ENCODE data around the gene SYVN1.
"Not testable (repeated sequence)": the region's sequence is repeated elsewhere in the genome, so short reads cannot be mapped to it uniquely, and the experiment has no call there.

SYVN1 gene

DNA sequence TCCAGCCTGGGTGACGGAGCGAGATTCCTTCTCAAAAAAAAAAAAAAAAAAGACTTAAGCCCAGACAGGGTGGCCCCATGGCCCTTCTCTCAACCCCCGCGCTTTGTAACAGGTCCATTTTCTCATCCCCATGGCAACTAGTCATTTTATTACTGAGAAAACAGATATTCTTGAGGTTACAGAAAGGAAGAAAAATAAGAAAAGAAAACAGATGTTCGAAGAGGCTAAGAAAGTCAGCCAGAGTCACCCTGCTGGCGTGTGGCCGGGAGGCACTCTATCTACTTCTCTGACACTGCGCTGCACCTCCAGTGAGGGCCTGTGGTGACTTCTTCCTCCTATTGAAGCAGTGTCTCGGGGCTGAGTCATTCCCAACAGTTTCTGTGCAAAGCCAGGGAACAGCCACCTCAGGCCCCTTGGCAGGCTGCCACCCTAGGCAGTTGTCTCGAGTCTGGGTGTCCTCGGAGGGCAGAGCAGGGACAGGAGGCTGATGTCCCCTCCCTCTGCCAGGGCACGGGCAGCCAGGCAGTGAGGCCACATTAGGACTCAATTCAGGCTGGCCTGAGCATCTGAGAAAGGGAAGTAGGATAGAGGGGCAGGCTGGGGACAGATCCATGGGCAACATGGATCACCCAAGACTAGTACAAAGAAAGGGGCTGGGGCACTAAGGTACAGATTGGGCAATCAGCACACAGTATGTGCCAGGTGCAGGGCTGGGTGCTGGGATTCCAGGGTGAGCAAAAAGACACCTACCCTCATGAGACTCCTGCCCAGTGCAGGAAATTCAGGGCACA, 16.4 kb upstream of the SYVN1 start:
- FAIRE-seq, result no peak

DNA sequence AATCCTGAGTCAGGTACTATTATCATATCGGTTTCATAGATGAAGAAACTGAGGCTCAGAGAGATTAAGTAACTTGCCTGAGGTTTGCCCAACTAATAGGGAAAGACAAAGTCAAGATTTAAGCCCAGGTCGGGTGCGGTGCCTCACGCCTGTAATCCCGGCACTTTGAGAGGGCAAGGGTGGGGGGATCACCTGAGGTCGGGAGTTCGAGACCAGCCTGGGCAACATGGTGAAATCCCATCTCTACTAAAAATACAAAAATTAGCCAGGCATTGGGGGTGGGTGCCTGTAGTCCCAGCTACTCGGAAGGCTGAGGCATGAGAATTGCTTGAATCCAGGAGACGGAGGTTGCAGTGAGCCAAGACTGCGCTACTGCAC, 15.8 kb upstream of the SYVN1 start:
- FAIRE-seq, result not testable (repeated sequence)

DNA sequence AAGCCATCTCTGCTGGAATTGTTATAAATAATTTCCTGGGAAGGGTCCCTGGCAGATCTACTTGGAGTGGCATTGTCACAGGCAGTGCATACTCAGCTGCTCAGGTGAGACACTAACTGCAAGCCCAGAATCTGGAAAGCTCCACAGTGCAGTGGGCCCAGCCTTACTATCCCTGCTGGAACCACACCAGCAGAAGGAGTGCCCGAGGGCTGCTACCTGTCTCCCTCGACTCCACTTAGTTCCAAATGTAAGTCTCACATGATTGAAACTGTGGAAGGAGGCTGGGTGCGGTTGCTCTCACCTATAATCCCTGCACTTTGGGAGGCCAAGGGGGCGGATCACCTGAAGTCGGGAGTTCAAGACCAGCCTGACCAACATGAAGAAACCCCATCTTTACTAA, 14.3 kb upstream of the SYVN1 start:
- no peak for FAIRE-seq

DNA sequence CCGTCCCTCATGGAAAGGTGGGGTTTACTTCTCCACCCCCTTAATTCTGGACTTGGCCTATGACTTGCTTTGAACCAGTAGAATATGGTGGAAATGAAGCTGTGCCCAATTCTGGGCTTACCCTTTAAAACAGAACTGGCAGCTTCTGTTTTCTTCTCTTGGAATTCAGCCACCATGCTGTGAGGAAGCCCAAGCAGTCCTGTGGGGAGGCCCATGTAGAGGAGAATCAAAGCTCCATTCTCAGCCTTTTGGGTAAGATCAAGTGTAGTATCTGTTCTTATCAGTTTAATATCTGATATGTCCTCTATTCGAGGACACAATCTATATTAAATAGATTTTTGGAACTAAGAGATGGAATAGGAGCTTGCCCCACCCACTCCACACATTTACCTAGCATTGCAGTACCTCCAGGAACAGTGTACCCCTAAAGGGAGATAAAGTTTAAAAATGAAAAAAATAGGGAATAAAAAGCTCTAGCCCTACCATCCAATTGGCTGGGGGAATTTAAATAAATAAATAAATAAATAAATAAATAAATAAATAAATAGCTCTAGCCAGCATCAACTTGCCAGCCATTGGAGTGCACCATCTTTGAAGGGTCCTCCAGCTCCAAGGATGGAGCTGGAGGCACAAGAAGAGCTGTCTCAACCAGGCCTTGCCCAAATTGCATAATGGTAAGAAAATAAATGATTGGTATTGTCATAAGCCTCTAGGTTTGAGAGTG, 13.2 kb upstream of the SYVN1 start:
- no peak for FAIRE-seq

DNA sequence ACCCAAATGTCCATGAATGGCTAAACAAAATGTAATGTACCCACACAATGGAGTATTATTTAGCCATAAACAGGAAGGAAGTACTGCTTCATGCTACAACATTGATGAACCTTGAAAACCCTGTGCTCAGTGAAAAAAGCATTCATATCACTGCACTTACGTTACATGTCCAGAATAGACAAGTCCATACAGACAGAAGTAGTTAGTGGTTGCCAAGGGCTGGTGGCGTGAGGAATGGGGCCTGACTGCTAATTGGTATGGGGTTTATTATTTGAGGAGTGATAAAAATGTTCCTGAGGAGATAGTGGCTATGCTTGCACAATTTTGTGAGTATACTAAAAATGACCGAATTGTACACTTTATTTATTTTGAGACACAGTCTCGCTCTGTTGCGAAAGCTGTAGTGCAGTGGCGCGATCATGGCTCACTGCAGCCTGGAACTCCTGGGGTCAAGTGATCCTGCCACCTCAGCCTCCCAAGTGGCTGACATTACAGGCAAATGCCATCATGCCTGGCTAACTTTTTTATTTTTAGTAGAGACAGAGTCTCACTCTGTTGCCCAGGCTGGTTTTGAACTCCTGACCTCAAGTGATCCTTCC, 7.7 kb upstream of the SYVN1 start:
- no peak for FAIRE-seq

DNA sequence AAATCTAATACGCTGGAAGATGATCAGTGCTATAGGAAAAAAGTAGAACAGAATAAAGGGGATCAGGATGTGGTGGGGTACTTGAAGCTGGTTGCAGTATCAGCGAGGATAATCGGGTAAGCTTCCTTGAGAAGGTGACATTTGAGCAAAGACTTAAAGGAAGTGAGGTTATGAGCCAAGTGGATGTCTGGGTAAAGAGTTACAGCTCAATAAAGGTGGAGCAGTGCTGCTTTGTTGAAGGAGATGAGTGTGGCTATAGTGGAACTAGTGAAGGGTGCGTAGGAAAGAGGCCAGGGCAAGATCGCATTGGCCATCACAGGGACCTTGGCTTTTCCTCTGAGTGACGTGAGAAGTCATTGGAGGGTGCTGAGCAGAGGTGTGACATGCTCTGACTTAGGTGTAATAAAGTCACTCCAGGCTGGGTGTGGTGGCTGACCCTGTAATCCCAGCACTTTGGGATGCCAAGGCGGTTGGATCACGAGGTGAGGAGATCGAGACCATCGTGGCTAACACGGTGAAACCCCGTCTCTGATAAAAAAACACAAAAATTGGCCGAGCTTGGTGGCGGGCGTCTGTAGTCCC, 2.3 kb upstream of the SYVN1 start:
- FAIRE-seq, result no peak

DNA sequence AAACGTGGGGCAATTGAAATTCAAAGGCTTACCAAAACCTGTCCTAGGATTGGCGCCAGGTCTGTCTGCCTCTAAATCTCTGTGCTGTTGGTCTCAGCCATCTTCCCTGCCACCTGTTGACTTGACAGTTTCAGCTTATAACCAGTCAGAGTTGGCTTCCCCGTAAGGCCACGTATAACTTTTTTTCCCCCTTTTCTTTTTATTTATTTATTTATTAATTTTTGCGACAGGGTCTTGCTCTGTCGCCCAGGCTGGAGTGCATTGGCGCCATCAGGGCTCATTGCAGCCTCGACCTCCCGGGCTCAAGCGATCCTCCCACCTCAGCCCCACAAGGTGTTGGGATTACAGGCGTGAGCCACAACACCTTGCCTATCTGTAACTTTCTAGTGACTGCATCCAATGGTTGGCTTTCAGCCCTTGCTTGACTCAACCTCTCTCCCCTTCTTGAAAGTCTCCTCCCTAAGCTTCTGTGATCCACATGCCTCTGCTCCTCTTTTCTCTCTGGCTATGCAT, 1.4 kb upstream of the SYVN1 start:
- FAIRE-seq, result no peak

DNA sequence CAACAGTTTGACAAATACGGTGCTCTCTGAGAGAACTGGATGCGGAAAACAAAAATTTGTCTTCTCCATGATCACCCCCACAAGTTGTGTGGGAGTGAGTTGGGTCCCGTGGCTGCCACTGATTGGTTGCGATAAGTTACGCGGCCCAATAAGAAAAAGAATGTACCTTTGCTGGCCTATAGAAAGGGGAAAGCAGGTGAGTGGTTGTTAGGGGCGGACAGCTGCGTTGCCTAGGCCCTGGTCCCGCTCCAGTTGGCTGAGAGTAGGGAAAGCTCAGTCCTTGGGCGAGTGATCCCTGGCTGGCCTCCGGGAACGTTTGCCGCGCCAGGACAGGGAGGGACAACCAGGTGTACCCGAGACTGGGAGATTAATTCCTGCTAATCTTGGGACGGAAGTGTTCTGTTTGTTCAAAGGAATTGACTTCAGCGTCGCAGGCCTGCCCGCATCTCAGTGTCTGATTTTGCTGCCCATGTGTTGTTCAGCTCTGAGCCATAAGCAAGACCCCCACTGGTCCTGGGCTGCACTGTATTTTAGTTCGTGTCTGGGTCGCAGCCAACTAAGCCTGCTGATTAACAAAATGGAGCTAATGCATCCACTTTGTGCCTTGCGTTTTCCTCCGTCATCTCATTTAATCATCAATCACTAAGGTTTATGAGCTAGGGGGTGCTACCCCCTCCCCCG, 773 bp upstream of the SYVN1 start:
- FAIRE-seq, result peak; percentile 84

DNA sequence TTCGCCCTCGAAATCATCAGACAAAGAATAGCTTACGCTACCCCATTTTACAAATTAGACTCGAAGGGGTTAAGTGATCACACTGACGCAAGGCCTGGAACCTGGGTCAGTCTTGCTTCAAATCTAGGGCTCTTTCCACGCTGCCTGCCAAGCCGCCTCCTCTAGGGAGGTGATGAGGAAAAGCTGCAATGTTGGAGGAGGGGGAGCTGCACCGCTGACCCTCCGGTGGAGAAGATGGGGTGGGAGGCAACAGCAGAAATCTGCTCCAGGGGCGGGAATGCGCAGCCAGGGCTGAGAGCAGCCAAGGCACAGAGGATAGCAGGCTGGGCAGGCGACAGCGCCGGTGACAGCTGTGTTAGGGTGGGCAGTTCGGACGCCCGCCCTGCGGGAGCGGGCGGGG, 595 bp downstream of the SYVN1 start:
- FAIRE-seq, result no peak

DNA sequence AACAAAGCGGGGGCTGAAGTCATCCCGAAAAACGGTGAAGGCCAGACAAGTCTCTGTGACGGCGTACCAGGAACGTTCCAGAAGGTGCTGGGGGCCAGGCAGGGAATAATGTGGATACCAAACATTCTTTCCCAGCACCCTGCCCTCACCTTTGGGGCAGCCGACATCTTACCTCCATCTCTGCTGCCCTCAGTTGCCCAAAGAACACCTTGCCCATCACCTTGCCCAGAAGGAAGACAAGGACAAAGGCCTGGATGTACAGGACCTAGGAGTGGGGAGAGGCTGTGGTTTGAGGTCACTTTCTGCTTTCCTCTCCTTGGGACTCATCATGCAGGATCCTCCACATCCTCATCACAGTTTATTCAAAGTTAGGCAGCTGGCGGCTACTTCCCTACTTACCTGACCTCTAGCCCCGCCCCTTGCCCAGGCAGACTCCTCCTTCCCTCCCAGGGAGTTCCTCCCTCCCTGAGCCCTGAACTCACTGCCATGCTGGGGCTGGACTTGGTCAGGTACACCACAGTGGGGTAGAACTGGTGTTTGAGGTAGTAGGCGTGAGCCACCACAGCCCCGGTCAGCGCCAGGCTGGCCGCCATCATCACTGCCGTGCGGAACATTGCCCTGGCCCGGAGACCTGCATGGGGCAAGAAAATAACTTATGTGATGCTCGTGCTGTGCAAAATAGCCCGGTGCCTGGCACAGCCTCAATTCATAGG, 1.2 kb downstream of the SYVN1 start:
- FAIRE-seq, result no peak

DNA sequence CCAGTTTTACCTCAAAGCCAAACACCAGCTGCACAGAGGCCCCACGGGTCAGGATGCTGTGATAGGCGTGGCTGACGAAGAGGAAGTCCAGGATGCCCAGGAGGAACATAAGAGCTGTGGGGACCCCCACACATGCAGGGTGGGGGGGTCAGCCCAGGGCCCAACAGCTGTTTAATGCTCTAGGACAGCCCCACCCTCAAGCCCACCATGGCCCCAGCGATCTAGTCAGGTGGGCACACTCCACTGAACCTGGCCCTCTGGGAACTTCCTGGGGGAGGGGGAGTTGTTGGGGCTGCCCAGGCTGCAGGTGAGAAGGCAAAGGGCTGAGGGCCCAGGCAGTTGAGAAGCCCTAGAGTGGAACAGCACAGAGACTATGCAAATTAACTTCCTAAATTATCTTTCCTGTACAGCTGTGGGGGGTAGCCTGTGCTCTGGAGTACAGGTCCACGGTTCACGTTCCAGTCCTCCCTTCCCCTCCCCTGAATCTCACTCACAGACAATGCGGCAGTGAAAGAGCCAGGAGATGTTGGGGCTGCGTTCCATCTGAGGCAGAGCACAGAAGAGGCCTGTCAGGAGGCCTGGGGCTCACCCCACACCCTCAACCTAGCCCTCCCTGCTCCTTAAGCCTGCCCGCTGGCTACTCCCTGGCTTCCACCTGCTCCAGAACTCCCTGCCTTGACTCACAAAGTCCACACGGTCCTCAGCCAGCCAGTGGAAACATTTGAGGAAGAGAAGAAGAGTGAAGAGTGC, 1.9 kb downstream of the SYVN1 start:
- no peak for FAIRE-seq

DNA sequence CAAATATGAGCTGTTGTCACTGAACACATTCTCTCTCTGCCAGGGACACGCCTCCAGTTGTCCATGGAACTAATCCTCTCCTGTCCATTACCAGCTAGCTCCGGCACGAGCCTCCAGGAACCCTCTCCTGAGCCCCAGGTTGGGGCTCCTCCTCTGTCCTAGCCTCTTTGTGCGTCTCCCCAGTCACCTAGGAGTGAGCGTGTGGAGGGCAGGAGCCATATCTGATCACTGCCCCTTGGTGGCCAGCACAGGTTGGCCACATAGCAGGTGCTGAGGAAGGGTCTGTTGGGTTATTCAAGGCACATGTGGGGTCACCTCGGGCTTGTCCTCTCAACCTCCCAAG, 2.5 kb downstream of the SYVN1 start:
- no peak for FAIRE-seq

DNA sequence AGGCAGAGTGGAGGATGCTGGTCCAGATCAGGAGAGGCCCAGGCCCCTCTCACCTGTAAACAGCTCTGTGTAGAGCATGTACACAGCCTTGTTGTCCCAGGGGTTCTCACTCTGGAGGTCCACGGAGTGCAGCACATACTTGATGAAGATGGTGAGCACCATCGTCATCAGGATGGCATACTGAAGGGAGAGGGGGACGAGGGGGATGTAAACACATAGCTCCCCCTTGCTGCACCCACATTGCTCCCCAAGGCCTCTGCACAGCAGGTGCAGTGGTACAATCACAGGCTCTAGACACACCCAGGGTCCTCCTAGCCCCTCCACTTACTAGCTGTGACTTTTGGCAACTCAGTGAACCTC, 2.9 kb downstream of the SYVN1 start:
- FAIRE-seq, result no peak

DNA sequence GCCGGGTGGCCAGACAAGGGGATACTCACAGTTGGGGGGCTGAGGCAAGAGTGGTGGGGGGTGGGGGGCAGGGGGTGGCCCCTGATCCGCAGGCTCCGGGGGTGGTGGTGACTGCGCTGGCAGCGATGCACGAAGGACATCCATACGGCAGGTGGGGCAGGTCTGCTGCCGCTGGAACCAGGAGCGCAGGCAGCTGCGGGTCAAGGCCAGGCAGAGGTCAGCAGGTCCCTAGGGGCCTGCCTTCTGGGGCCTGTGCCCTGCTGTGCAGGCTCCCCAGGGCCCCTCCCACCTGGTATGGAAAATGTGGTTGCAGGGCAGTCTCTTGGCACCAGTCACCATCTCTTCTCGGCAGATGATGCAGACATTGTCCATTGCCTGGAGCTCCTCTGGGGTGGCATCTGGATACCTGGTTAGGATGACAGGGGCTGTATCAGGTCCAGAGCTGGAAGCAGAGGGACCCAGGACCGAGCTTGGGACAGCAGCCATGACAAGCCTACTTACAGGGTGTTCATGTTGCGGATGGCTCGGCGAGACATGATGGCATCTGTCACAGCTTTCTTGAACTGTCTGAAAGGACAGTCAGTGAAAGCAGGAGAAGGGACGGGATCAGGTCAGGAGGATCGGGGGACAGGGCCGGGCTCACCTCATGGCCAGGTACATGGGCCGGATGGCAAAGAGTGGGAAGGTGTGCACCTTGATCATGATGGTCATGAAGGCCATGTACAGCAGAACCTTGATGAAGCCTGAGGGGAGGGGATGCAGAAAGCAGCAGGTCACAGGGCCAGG, 3.5 kb downstream of the SYVN1 start:
- FAIRE-seq, result no peak

DNA sequence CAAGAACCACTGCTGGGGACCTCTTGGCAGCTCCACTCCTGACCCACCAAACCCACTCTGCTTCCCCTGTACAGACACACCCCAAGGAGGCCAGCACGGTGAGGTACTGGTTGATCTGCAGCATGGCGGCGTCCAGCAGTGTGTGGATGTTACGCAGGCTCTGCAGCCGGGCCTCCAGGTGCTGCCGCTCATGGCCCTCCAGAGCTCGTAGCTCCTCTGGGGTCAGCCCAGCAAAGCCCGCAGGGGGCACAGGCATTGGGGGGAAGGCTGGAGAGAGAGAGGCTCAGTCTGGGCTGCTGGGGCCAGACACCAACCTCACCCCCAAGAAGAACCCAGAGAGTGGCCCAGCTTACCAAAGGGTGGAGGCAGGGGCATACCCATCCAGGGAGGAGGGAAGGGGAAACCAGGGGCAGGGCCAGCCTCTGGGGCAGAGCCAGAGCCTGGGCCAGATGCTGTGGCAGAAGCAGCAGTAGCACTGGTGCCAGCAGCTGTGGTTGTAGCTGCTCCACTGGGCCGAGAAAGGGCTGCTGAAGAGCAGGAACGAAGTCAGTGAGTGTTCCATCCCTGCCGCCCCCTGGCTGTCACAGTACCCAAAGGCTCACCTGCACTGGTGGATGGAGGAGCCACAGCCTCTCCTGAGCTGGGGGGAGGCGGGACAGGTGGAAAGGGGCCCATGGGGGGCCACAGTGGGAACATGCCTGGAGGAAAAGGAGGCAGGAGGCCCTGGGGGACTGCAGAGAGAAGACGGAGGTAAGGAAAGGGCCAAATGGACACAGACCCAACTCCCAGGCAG, 4.5 kb downstream of the SYVN1 start:
- FAIRE-seq, result no peak

DNA sequence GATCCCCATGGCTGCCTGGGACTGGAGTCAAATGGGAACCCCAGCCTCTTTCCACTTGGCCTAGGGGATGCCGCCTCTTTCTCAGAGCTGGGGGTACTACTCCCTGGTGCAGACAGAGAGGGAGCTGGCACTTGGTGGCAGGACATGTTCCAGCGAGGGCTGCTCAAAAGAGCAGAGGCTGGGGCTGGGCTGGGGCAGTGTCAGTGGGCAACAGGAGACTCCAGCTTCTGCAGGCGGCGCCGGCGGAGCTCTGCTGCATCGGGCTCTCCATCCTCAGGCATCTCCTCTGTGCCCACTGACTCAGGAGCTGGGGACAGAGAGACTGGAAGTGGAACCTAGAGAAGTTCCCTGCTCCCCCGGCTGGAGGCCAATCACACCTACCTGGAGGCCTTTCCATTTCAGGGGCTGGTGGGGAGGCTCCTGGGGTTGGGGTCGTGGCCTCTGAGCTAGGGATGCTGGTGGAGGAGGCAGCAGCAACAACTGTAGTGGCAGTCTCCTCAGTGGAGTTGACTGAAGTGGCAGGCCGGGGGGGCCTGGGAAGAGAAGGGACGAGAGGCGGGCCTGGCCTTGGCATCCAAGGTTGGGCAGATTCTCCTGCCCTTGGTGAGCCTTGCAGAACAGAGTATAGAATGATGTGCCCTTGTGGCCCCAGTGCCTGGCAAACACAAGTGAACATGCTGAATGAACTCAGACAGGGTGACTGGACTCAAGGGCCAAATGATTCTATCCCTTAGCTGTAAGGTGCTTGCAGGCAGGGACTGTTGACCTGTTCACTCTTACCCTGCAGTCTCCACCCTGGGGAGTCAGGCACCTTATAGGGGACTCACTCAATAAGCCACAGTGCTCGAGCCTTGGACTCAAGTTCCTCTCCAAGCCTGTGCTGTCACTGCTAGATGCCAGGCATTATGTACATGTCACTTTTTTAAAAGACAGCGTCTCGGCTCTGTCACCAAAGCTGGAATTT, 5.9 kb downstream of the SYVN1 start:
- no peak for FAIRE-seq

DNA sequence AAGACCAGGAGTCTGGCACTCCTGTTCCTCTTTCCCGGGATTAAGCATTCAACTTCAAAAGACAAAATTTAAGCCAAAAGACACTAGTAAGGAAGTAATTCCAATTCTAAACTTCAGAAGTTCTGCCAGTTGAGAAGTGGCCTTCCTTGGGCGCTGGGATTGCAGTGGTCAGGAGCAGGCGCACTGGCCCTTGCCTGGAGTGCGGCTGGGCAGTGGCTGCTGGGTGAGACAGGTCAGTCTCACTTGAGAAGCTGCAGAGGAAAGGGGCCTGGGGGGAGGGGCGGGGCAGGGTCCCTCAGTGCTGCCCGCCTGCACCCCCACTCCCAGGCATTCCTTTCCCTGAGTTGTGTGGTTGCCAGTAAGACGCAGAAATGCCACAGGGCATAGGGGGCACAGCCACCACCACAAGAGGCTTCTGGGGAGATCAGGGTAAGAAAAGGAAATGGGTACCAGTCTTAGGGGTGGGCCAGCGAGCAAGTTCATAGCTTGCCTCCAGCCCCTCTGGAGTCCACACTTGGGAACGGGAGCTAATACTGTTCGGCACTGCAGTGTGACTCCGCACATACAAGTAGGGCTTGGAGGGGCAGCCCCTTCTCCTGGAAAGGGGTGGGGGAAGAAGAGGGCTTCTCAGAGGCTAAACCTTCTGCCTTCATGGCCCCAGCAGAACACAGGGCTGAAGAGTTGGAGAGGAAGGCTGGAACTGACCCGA, 6.7 kb downstream of the SYVN1 start:
- no peak for FAIRE-seq

DNA sequence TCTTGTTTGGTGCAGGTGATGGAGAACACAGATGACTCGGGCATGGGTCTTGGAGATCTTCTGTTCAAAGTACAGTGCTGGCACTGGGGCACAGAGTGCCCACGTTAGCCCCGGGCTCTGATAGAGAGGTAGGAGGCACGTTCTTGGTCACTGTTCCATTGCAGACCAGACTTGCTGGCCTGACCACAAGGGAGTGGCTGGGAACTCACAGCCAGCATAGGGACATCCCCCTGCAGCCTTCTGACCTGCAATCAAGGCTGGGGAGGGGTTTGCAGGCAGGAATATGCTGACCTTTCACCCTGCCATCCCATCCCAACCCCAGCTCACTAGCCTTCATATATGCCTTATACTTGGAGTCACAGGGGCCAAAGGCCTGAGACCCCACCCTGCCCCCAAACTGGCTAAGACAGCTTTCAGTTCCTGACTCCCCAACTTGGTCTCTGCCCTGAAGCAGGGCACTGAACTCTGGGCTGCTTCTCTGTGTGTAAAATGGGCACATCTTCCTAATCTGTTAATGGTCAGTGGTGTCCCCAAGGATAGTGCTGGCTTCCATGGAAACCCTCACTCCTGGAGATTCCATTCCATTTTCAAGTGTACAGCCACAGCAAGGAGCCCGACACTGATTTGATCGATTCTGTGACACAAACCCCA, 7.6 kb downstream of the SYVN1 start:
- FAIRE-seq, result no peak
